GM18868 (cell line): ENCODE results near the gene COL4A1.

ENCODE experiments used
- ATAC-seq: cut with Tn5 transposase; IDR thresholded peaks from one replicate; pipeline ENCODE4 v1.9.1; 2021; ENCODE audit warnings: mild to moderate bottlenecking, moderate library complexity; ENCODE audit not compliant: unreplicated experiment

COL4A1 gene

DNA sequence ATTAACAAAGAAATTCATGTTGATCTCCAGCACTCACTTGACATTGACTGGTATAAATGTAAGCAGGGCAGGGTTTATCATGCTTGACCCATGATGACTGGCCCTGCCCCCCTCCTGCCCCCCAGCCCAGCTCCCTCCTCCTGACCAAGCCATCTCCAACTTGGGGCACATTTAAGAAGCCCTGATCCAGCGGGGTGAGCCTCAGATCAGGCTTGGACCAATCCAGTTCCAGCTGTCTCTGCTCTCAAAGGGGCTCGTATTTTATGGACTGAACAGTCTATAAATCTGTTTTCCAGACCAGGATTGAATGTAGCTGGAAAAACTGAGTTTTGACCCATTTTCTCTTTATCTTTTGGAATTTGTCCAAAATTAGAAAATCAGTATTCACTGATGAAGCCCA lies 100.0 kb downstream of the COL4A1 start:
- no peak for ATAC-seq

DNA sequence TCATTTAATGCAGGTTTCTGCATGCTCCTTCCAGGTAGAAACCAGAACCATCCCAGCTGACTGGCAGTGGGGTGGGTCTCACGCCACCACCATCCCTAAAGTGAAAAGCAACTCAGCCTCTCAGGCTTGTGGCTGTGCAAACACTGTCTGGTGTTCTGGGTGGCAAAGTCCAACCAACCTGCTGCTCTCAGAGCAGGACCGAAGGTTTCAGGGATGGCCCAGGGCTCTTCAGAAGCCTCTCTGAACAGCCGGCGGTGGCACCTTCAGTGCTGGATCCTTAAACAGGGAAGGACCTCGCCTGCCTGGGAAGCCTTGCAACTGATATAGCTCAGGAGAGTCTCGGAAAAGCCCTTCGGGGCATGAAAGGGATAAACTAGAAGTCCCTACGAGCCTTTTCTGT lies 100.8 kb downstream of the COL4A1 start:
- ATAC-seq: no peak

DNA sequence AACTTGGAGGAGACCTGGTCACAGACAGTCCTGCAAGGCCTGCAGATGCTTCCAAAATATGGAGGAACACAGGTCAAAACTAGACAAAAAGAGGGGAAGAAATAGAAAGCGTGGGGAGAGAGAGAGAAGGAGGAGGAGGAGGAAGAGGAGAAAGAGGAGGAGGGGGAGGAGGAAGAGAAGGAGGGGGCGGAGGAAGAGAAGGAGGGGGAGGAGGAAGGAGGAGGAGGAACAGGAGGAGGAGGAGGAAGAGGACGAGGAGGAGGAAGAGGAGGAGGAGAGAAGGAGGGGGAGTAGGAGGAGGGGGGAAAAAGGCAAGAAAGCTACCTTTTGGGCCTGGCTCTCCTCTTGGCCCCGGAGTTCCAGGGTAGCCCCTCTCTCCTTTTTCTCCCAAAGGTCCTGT lies 105.8 kb downstream of the COL4A1 start:
- no peak for ATAC-seq

DNA sequence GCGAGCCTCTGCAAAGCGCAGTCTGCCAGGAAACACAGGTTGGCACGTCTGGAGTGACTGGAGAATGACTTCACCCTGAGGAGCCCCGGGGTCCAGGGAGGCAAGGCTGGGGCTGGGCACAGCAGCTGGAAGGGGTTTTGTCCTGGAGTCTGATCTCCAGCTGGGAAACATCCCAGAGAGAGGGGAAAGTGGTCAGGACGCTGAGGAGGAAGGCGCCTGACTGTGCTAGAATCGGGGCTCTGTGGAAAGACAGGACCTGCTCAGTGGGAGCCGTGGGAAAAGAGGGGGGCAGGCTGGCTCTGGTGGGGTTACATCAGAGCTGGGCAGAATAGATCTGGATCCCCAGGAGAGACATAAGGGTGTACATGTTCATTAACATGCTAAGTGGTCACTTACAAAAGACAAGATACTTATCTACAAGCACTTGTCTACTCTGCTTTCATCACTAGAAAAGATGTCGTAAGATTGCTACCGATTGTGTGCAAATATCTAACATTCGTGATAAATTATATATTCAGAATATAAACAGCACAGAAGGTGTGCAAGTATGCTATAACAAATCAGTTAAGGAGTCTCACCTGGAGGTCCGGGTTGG lies 106.6 kb downstream of the COL4A1 start:
- no peak for ATAC-seq

DNA sequence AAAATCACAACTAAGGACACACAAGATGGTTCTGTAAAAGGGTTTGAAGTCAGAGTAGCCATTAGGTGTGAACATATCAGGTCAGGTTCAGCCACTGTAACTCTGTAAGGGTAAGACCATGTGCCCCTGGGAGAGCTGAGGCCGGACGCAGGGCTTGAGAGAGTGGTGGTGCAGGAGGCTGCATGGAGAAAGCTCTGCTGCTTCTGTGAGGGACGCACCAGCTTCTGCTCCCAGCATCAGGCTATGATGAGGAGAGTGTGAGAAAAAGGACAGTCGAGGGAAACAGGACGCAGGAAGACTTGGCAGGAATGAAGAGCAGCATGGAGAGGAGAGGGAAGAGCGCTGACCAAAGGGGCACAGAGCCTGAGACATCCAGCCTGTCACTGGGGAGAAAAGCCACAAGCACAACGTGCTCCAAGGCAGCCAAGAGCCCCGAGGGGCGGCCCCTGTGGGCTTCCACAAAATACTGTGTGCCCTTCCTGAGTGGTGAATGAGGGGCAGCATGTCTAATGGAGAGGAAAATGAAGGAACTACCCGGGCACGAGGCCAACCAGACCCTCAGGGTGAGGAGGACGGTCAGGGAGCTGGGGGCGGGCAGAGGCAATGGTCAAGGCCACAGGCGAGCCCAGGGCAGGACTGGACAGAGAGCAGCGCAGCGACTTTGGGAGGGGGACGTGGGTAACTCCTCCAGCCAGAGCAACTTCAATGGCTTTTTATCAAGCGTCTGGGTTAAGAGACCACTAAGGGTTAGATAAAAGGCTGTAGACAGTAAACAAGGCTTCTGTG lies 107.7 kb downstream of the COL4A1 start:
- no peak for ATAC-seq

DNA sequence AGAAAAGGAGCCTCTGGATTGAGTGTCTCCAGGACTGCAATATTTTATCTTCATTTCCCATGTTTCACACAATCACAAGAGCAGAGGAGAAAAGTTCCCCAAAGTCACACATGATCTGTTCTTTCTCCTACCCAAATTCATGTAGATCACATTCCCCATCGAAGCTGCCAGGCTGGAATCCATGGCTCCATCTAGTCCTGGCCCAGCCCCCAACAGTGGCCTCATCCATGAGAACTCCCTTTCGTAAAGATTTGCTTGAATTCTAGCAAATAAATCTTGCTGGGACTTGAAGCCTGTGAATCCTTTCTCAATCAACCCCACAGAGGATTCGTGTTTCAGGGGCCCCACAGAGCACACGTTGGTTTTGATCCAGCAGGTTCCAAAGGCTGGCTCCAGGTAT lies 109.5 kb downstream of the COL4A1 start:
- ATAC-seq: no peak

DNA sequence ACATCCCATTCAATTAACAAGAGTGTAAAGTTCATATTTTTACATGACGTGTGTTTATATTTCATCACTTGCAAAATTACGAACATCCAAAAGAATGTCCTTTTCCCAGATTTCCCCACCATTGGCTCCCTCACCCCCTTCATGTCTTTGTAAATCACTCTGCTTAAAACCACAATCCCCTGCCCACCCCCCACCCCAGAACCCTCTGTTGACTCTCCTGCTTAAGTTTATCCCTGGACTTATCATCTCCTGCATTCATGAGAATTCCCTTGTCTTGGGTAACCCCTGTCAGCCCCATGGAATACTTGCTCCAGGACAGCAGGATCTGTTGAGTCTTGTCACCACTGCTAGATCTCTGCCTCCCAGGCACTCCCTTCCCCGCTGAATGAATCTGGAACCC lies 109.9 kb downstream of the COL4A1 start:
- no peak for ATAC-seq

DNA sequence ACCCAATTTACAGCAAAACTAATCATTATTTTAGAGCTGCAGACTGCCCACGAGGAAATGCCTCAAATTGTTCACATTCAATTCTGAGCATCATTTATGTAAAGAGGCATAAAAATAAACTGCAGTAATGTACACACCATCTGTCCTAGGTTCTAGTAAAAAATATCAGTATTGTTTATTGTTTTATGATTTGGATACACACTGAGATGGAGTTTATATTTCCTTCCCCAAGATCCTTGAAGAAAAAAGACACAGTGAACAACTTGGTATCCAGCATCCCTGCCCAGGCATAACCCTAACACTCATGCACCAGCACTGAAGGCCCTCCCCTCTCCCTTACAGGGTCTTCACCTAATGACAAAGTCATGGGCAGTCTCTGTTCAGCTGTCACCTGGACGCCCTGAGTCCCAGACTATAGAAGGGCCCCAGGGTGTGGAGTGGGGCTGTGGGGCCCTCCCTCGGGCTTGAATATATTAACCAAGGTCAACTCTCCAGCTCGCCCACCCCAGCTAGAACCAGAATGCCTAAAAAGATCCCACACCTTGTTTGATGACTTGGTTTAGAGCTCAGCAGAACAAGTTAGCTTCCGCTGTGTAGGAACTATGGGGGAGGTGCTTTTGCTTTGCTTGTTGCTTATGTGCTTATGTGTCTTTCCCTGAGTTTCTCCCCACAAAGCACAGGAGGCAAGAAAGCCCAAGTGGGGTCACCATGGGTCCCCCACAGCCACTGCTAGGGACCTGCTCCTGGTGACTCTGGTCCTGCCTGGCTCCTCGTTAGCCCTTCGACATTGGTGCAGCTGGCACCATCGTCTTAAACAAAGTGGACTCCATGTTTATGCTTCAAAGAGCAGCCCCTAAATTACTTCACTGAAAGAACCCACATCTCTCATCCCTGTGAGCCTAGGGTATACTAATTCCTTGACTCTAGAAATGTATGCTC lies 111.1 kb downstream of the COL4A1 start:
- no peak for ATAC-seq

DNA sequence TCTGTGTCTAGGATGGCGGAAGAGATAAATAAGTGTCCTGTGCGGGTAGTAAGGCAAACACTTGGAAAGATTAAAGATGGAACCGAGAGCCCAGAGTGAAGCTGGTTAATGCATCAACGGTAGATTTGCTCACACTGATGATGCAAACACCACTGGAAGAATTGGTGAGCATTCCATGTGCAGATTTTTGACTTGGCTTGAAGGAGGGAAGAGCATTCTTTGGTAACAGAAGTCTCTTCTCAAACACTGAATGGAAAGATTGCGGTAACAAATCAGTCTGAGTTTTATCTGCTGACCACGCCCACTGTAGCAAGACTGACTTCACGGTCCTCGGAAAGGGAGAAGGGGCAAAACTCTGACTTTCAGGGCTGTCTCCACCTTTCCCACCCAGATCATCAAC lies 112.5 kb downstream of the COL4A1 start:
- no peak for ATAC-seq

DNA sequence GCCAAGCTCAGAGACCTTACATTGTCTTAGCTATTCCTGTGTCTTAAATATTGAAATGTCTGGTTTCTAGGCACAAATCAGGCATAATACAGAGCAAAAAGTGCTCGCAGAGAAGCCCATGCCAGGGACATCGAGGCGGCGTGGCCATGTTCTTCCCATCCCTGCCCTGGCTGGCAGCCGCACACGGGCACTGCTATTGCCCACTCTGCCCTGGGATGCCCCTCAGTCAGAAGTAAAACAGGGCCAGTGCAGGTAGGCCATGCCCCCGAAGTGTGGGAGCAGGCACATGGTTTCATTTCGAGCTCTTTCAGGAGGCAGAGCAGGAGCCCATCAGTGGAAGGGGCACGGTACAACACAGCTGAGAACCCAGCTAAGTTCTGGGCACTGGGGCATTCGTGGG lies 113.5 kb downstream of the COL4A1 start:
- ATAC-seq: no peak

DNA sequence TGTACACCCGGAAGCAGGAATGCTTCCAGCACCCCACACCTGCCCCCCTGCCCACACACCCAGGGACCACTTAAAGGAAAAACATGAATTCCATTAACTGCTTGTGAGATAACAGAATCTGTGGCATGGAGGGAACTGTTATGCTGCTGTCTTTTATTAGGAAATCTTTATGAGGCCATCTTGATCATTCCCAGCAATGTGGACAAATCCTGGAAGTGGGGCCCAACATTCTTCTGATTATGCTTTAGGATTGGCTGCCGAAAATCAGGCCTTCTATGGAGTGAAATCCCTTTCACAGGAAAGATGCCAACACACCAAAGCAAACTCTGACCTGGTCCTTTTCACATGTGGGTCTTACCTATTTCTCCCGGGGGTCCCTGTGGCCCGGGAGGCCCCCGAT lies 114.5 kb downstream of the COL4A1 start:
- ATAC-seq: no peak

DNA sequence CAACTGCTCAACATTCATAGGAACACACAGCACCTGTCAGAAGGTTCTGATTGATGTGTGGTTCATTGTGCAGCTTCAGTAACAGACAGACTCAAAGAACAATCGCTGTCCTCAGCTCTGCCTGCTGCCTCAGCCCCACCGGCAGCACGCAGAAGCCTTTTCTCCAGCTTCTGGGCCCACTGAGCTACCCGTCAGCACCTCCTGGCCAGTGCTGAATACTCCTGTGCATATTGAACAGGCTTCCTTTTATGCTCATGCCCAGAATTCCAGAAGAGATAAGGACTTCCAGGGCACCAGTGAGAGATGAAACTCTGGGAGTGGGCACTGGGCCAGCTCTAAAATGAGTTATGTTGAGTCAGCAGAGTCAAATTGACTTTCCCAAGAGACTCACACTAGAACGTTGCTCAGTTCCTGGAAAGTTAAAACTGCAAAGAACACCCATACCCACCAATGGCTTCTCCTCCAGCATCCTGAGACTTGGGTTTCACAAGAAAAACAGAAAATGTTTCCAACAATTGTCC lies 119.3 kb downstream of the COL4A1 start:
- ATAC-seq: no peak

DNA sequence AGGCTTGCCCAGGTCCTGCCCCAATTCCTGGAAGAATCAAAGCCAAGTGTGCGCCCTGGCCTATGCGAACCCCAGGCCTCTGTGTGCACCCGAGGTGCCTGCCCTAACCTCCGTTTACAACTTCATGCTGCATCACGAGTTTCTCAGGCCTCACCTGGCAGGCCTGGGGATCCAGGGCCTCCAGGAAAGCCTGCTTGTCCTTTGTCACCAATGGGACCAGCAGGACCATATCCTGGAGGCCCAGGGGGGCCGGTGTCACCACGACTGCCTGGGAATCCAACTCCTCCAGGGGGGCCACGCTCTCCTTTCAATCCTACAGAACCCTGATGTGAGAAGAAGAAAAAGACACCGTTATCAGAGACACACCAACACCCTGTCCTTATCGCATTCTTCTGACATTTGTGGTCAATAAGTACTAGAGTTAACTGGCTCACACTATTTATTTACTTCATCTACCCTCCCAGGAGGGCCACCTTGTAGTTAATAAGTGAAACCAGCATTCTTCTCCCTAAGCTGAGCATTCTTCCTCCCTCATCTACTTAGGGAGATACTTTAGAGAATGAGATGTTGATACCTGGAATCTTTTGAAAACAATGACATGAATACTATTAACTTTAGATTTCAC lies 120.6 kb downstream of the COL4A1 start:
- ATAC-seq: no peak

DNA sequence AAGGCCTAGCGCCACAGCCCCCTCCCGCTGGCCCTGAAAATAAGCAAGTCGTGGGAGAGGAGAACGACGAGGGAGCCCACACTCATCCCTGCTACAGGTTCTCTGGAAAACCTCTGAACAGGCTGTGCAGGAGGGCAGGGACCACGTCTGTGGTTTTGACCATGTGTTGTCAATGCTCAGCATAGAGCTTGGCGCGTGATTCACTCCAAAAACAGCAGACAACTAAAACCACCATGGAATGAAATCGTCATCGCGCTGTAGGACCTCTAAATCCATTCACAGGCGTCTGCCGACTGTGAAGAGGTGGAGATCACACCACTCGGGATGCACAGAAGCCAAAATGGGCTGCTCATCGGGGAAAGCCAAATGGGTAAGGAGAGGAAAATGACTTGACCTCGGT lies 121.3 kb downstream of the COL4A1 start:
- no peak for ATAC-seq

DNA sequence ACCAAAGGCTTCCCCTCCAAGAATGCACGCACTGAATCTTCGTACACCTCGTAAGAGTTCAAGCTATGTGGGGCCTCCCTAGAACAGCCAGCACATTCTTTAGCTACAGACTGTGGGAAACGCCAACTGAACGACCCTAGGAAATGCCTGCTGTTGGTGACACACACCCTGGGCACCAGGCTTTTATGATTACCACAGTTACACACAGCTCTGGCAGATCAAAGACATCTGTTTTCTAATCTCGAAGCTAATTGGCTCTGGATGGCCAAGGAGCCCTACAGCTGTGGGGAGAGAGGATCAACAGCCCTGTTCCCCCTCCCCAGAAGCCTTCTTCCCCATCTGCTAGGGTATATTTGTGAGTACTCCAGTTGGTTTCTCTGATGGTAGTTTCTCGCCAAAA lies 123.0 kb downstream of the COL4A1 start:
- ATAC-seq: no peak

DNA sequence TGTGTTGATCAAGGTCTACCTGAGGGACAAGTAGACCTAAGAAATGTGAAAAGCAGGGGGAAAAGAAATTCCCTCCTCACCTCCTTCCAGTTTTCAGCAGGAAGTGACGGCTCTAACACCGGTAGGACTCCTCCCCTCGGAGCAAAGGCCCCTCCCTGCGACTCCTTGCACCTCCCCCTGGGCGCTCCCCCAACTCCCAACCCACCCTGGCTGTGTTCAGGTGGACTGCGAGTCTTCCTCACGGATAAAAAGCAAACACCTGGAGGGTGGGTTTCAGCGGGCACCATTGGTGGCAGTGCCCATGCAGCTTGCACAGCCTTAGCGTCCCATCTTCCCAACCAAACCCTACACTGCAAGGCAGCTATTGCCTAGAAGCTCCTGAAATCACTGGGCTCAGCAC lies 124.5 kb downstream of the COL4A1 start:
- no peak for ATAC-seq

DNA sequence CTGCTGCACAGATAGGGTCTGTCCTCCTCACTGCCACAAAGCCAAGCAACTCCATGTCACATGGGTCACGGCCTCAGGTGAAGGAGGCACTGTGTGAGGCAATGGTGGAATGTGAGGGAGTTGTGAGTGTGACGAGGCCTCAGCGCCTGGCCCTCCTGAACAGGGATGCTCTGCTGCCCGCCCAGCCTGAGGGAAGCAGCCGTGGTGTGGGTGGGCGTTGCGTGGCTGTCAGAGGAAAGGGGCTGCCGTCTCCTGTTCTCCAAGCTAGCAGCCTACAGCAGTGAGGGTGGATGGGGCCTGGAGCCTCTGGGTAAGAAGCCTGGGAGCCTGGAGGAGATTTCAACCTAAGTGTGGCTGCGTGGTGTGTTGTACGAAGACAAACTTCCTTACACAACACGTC lies 125.0 kb downstream of the COL4A1 start:
- ATAC-seq: no peak

DNA sequence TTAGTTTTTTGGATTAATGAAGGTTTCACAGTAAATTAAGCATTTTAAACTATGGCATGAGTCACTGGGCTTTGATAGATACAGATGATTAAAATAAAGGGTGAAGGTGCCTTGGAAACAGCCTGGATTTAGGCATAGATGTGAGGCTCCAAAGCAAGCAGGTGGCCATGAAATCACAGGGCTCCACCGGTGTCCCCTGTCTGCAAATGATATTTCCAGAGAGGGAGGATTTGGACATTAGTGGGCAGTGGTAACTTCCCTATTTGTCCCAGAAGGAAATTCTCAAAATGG lies 127.2 kb downstream of the COL4A1 start:
- ATAC-seq: no peak

DNA sequence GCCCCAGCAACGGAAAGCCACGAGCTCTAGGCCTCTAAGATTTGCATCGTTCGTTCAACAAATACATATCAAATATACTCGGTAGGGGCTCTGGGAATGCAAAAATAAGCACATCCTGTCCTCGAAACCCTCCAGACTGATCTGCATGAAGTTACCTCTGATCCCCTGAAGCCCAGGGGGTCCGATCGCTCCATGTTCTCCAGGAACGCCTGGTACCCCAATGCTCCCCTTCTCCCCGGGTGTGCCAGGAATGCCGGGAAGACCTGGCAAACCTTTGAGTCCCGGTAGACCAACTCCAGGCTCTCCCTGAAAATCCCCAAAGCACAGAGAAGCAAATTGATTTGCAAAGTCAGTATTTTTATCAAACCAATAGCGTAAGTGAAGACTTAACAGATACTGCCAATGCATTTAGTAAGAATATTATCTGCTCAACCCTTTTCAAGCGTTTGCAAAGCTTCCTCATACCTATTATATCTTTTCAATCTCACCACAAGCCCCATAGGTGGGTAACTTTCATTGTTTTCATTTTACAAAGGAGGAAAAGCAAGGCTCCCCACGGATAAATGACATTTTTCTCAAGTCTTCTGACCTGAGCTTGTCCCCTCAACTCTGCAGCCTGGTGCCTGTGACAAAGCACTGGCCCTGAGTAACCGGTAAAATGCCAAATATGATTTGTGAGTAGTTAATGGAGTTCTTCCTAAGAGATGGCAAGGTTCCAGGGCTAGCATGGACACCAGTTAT lies 127.7 kb downstream of the COL4A1 start:
- ATAC-seq: no peak

DNA sequence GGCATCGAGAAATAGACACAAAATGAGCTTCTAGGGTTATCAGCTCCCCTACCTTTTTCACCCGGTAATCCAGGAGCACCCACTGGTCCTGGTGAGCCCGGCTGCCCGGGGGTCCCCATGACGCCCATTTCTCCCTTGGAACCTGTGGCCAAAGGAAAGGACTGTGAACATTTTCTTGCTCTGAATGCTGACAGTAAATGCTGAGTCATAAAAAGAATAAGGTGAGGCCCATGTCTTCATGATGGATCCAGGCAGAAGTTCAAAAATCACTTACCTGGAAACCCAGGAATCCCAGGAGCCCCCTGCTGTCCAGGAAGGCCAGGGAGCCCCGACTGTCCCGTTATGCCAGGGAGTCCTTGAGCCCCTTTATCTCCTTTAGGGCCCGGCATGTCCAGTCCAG lies 129.2 kb downstream of the COL4A1 start:
- no peak for ATAC-seq

DNA sequence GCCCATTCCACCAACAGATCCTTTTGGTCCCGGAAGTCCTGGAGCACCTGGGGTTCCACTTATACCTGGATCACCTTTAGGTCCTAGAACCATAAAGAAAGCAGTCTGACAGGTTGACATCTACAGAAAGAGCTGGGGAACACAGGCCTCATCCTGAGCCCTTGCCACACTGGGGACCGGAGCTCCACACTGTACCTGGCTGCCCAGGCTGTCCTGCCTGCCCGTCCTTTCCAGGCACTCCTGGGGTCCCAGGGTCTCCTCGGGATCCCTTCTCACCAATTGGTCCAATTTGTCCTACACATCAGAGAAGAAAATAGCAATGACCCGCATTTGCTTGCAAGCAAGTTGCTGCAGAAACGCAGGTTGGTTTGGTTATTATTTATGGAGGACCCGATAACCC lies 130.5 kb downstream of the COL4A1 start:
- no peak for ATAC-seq
